ENCODE measurements around the gene OTOA.
"Not testable (repeated sequence)": the region's sequence is repeated elsewhere in the genome, so short reads cannot be mapped to it uniquely, and the experiment has no call there.

- not testable (repeated sequence) for TF ChIP-seq CTCF (conservative IDR thresholded peaks at IDR 0.05); EZH2 (IDR thresholded peaks at IDR 0.05; ENCODE audit: low read depth)
Measured at GRCh38 chr16:21757080-21757671, 93.4 kb downstream of the OTOA start.

Data from PC-9 (cell line).